NB4 (cell line): ENCODE measurements around the gene DTNA.

Source experiments
- CTCF ChIP-seq: IDR thresholded peaks from one replicate; pipeline ENCODE4 v1.5.1; 2012; ENCODE audit warnings: low read depth, low read length
- MAX ChIP-seq: IDR thresholded peaks from 2 replicates; pipeline ENCODE4 v1.6.1; 2011; ENCODE audit warnings: low read depth, low read length

- TF ChIP-seq MAX (no peak), CTCF (no peak)
Measured at GRCh38 chr18:34718610-34719009, 8.5 kb downstream of the DTNA start.
